HCT116 (cell line): ENCODE measurements around the gene CRTC1. TPM values are rescaled to one million over a fixed set of nuclear protein-coding genes. Genes with fewer than 3 reads are reported as not detected.

ENCODE experiments used
- ATAC-seq: fragments of 200-7000 bp; cut with Tn5 transposase; 2 replicates; pipeline ENCODE4 v1.9.1; 2020; ENCODE audit warnings: mild to moderate bottlenecking, moderate library complexity
- BruUV-seq: library from RNA; stranded (reverse); fragments of 400-500 nt; replicated peaks from 2 replicates; lab custom pipeline; 2021; lab: Mats Ljungman, UMichigan
- CTCF ChIA-PET: fragments of 300-600 bp; sonication (Branson Sonifier 250); formaldehyde crosslinking; loops from one replicate; lab custom pipeline; 2021; ENCODE audit warnings: antibody characterized with exemption; lab: Charles Lee
- POLR2A ChIA-PET: fragments of 300-600, 350-600 bp; sonication (Branson Sonifier 250); formaldehyde crosslinking; loops from one replicate; lab custom pipeline; 2021; ENCODE audit warnings: antibody characterized with exemption; lab: Charles Lee
- RAD21 ChIA-PET, 2 experiments: fragments of 300-600 bp; sonication (Branson Sonifier 250); formaldehyde crosslinking; loops; one replicate each; lab custom pipeline; 2023; ENCODE audit warnings: low total read pairs in 2 of 2; ENCODE audit not compliant: uncharacterized antibody in 2 of 2, unreplicated experiment in 2 of 2, low non-redundant PET in 1 of 2; lab: Charles Lee
- DNase-seq: peaks from one replicate; pipeline ENCODE4 v3.0.0-alpha.2; 2010; ENCODE audit warnings: low read depth, low spot score
- H2AFZ ChIP-seq: fragments of 200-600 bp; shearing (Covaris generic), sonication (generic); 2 replicates; pipeline ENCODE4 v1.6.1; 2017; ENCODE audit warnings: low read depth, mixed run types, mixed read lengths, antibody characterized with exemption, low read length; ENCODE audit not compliant: poor library complexity, severe bottlenecking
- H3K27ac ChIP-seq: 2 replicates; pipeline ENCODE4 v1.5.1; 2012; ENCODE audit warnings: low read depth, low read length
- H3K27me3 ChIP-seq: fragments of 200-600 bp; sonication (generic); 2 replicates; pipeline ENCODE4 v1.6.1; 2016; ENCODE audit warnings: mixed run types, low read length, mixed read lengths; ENCODE audit not compliant: insufficient read depth
- H3K36me3 ChIP-seq, 2 experiments: fragments of 200-500 bp in 1 of 2; fragments of 200-600 bp in 1 of 2; sonication (Bioruptor generic) in 1 of 2; sonication (generic) in 1 of 2; 2 replicates each; pipeline versions ENCODE4 v1.5.1 to v1.6.1; 2014 to 2016; ENCODE audit warnings: low read length in 2 of 2, inconsistent platforms in 1 of 2, mixed read lengths in 1 of 2, mixed run types in 1 of 2; ENCODE audit not compliant: insufficient read depth in 2 of 2, control insufficient read depth in 1 of 2
- H3K4me1 ChIP-seq, 2 experiments: fragments of 200-600 bp in 1 of 2; sonication (generic) in 1 of 2; 2 replicates each; pipeline versions ENCODE4 v1.5.1 to v1.6.1; 2012 to 2017; ENCODE audit warnings: low read length in 2 of 2, inconsistent platforms in 1 of 2, mild to moderate bottlenecking in 1 of 2, mixed read lengths in 1 of 2, mixed run types in 1 of 2, moderate library complexity in 1 of 2; ENCODE audit not compliant: insufficient read depth in 2 of 2, control insufficient read depth in 1 of 2
- H3K4me2 ChIP-seq: fragments of 200-600 bp; sonication (generic); 2 replicates; pipeline ENCODE4 v1.6.1; 2017; ENCODE audit warnings: mixed run types, low read length, mixed read lengths
- H3K4me3 ChIP-seq, 2 experiments: fragments of 200-600 bp in 1 of 2; sonication (generic) in 1 of 2; replicated peaks in 1 of 2; 2 replicates each; pipeline ENCODE4 v1.5.1; 2011 to 2016; ENCODE audit warnings: low read length in 2 of 2, control low read depth in 1 of 2, low read depth in 1 of 2, mild to moderate bottlenecking in 1 of 2, mixed read lengths in 1 of 2, mixed run types in 1 of 2
- H3K79me2 ChIP-seq: fragments of 200-600 bp; sonication (generic); 2 replicates; pipeline ENCODE4 v1.6.1; 2017; ENCODE audit warnings: mild to moderate bottlenecking, mixed run types, low read length, moderate library complexity, mixed read lengths; ENCODE audit not compliant: insufficient read depth
- H3K9ac ChIP-seq: fragments of 200-600 bp; sonication (generic); 2 replicates; pipeline ENCODE4 v1.6.1; 2016; ENCODE audit warnings: low read length, mixed read lengths
- H3K9me2 ChIP-seq: fragments of 200-600 bp; sonication (generic), shearing (Covaris generic); 2 replicates; pipeline ENCODE4 v1.6.1; 2017; ENCODE audit warnings: mixed run types, mild to moderate bottlenecking, moderate library complexity; ENCODE audit not compliant: insufficient read depth
- H3K9me3 ChIP-seq, 2 experiments: fragments of 200-500 bp in 1 of 2; fragments of 200-600 bp in 1 of 2; sonication (Bioruptor generic) in 1 of 2; sonication (generic) in 1 of 2; 2 replicates each; pipeline ENCODE4 v1.6.1; 2014 to 2017; ENCODE audit warnings: low read length in 2 of 2, mixed read lengths in 2 of 2, inconsistent platforms in 1 of 2, low read depth in 1 of 2, mild to moderate bottlenecking in 1 of 2, mixed run types in 1 of 2, moderate library complexity in 1 of 2; ENCODE audit not compliant: control insufficient read depth in 1 of 2, insufficient read depth in 1 of 2
- H4K20me1 ChIP-seq: fragments of 200-600 bp; sonication (generic), shearing (Covaris generic); 2 replicates; pipeline ENCODE4 v1.6.1; 2017; ENCODE audit warnings: mixed run types, mild to moderate bottlenecking, moderate library complexity; ENCODE audit not compliant: insufficient read depth
- CBX3 ChIP-seq: IDR thresholded peaks from 2 replicates; pipeline ENCODE4 v1.6.1; 2012; ENCODE audit warnings: low read depth
- CEBPB ChIP-seq: IDR thresholded peaks from 2 replicates; pipeline ENCODE4 v1.6.1; 2012; ENCODE audit warnings: low read depth
- ELF1 ChIP-seq: IDR thresholded peaks from 2 replicates; pipeline ENCODE4 v1.6.1; 2012; ENCODE audit warnings: low read depth, borderline replicate concordance
- EZH2 ChIP-seq: fragments of 200-600 bp; sonication (generic); IDR thresholded peaks from 2 replicates; pipeline ENCODE4 v1.6.1; 2017; ENCODE audit warnings: antibody characterized with exemption, mixed run types
- EZH2phosphoT487 ChIP-seq: fragments of 200-600 bp; IDR thresholded peaks from 2 replicates; pipeline ENCODE4 v1.6.1; 2018; ENCODE audit warnings: antibody characterized with exemption, borderline replicate concordance
- FOSL1 ChIP-seq: IDR thresholded peaks from 2 replicates; pipeline ENCODE4 v1.6.1; 2012; ENCODE audit warnings: low read depth
- POLR2A ChIP-seq: IDR thresholded peaks from 2 replicates; pipeline ENCODE4 v1.7.0; 2011; ENCODE audit warnings: borderline replicate concordance; ENCODE audit not compliant: insufficient read depth, insufficient read length; ENCODE audit errors: extremely low read depth
- POLR2AphosphoS5 ChIP-seq: IDR thresholded peaks from 2 replicates; pipeline ENCODE4 v1.6.1; 2011; ENCODE audit warnings: mild to moderate bottlenecking, low read depth, low read length, moderate library complexity
- RAD21 ChIP-seq: IDR thresholded peaks from 2 replicates; pipeline ENCODE4 v1.6.1; 2012; ENCODE audit warnings: low read depth, mild to moderate bottlenecking
- SP1 ChIP-seq: IDR thresholded peaks from 2 replicates; pipeline ENCODE4 v1.6.1; 2012; ENCODE audit warnings: low read depth
- SRF ChIP-seq: IDR thresholded peaks from 2 replicates; pipeline ENCODE4 v1.6.1; 2012; ENCODE audit warnings: low read depth
- TCF7L2 ChIP-seq: IDR thresholded peaks from 2 replicates; pipeline ENCODE4 v1.7.0; 2011; ENCODE audit warnings: borderline replicate concordance, inconsistent platforms; ENCODE audit not compliant: insufficient read depth, insufficient read length; ENCODE audit errors: extremely low read depth
- ZNF274 ChIP-seq: fragments of 200-500 bp; sonication (Bioruptor generic); IDR thresholded peaks from 2 replicates; pipeline ENCODE4 v1.6.1; 2014; ENCODE audit warnings: mild to moderate bottlenecking, low read depth, low read length, inconsistent platforms
- intact Hi-C: fragments of 100-400 bp; cut with micrococcal nuclease; formaldehyde crosslinking; loops from 2 replicates; pipeline ENCODE4 v1.10.0; 2022
- total RNA-seq: library from RNA; stranded (reverse); gene quantifications from one replicate; pipeline ENCODE4 v1.2.1, GENCODE V29; 2021; ENCODE audit not compliant: unreplicated experiment
- TF ChIP-seq, protein P1 (sequence below): IDR thresholded peaks from 2 replicates; pipeline ENCODE4 v1.6.1; 2011; ENCODE audit warnings: mild to moderate bottlenecking, low read length, moderate library complexity; ENCODE audit not compliant: insufficient replicate concordance; ENCODE audit errors: extremely low read depth
- TF ChIP-seq, protein P2 (sequence below): IDR thresholded peaks from 2 replicates; pipeline ENCODE4 v1.6.1; 2012

Gene CRTC1
- total RNA-seq, 1 experiment from 2014 or later = 14.9 TPM

DNA sequence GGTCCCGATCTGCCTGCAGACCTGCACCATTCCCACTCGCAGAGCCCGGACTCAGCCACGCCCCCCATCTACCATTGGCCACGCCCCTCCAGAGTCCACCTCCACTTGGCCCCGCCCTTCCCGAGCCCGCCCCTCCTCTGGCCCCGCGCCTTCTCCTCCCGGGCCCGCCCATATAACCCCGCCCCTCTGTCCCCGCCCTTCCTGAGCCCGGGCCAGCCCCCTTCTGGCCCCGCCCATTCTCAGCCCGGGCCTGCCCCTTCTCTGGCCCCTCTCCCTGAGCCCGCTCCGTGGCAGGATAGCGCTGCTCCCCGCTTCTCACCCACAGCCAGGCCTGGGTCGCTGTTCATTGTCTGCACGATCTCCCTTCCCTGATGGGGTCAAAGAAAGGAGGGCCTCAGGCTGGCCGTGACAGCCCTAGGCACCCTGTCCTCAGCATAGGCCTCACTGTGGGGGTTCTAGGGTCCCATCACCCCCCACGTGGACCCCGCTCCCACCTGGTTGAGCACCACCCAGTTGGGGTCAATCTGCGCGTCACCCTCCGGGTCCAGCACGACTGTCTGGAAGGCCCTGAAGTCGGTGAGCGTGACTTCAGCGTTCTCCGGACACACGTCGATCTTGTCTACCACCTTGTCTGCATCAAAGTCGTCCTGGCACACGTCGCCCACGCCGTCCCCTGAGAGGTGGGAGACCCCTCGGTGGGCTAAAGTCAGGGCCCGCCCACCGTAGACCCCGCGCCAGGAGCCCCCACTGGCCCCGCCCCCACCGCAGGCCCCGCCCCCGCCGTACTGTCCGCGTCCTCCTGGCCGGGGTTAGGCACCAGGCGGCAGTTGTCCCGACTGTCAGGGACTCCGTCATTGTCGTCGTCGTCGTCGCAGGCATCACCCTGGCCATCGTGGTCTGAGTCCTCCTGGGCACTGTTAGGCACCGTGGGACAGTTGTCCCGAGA is 102.0 kb downstream of the CRTC1 start:
- CTCF ChIA-PET = no interaction called here
- no peaks in the 10 kb centered on the region for H3K27me3 ChIP-seq

DNA sequence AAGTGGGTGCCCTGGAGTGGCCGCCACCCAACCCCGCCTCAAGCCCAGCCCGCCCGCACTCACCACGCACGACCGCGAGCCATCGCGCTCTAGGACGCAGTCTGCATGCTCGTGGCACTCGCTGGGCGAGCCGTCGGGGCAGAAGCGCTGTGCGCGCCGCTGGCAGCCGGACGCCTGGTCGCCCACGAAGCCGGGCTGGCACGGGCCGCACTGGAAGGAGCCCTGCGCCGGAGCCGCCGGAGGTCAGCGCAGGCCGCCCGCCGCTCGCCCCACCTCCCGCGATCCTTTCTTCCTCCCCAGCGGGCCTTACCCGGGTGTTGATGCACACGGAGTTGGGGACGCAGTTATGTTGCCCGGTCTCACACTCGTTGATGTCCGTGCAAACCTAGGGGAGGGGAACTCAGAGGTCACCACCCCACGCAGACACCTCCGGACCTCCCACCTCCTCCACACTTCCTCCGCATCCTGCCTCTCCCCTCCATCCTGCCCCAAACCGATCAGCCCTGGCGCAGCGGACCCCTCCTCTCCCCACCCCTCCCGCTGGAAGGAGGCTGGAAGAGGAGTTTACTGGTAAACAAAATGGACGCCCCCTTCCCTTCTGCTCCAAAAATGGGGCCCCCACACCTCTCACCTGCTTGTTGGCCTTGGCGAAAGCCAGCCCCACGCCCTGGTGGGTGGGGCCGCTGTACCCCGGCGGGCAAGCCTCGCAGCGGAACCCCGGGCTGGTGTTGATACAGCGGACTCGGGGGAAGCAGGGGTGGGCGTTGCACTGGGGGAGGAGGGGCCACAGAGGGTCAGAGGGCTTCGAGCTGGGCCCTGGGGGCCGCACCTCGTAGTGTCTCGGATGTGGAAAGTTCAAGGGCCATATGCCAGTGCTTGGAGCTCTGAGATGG is 105.3 kb downstream of the CRTC1 start:
- Histone ChIP-seq H3K4me1 (peaks cover 4 to 9% of the 10 kb centered on the region in 2 experiments; a peak in 3 of 4 replicates), H4K20me1 (no peaks in the 10 kb centered on the region), H3K36me3 (no peaks in the 10 kb centered on the region), H3K79me2 (no peaks in the 10 kb centered on the region), H3K9me2 (no peaks in the 10 kb centered on the region), H3K9me3 (no peaks in the 10 kb centered on the region), H3K27me3 (no peaks in the 10 kb centered on the region), H2AFZ (no peak overlapping the region), H3K4me3 (no peak overlapping the region), H3K4me2 (no peak overlapping the region), H3K27ac (no peak overlapping the region; the same call in 1 of the 2 replicates), H3K9ac (no peak overlapping the region)
- DNase-seq (no peak), ATAC-seq (no peak)
- POLR2A ChIA-PET = no interaction called here
- RAD21 ChIA-PET = no interaction called here
- intact Hi-C loops = no loop called here
- CTCF ChIA-PET = no interaction called here
- no TSS peak for BruUV-seq
- TF ChIP-seq, protein P1, sequence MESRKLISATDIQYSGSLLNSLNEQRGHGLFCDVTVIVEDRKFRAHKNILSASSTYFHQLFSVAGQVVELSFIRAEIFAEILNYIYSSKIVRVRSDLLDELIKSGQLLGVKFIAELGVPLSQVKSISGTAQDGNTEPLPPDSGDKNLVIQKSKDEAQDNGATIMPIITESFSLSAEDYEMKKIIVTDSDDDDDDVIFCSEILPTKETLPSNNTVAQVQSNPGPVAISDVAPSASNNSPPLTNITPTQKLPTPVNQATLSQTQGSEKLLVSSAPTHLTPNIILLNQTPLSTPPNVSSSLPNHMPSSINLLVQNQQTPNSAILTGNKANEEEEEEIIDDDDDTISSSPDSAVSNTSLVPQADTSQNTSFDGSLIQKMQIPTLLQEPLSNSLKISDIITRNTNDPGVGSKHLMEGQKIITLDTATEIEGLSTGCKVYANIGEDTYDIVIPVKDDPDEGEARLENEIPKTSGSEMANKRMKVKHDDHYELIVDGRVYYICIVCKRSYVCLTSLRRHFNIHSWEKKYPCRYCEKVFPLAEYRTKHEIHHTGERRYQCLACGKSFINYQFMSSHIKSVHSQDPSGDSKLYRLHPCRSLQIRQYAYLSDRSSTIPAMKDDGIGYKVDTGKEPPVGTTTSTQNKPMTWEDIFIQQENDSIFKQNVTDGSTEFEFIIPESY = no peak
- TF ChIP-seq ELF1 = no peak
- no peak for TF ChIP-seq CBX3
- no peak for TF ChIP-seq FOSL1
- TF ChIP-seq, protein P2, sequence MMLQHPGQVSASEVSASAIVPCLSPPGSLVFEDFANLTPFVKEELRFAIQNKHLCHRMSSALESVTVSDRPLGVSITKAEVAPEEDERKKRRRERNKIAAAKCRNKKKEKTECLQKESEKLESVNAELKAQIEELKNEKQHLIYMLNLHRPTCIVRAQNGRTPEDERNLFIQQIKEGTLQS = no peak
- TF ChIP-seq ZNF274 = no peak
- TF ChIP-seq POLR2AphosphoS5 = no peak
- no peak for TF ChIP-seq SP1
- TF ChIP-seq TCF7L2 = no peak
- no peak for TF ChIP-seq RAD21
- TF ChIP-seq EZH2phosphoT487 = no peak

More for the DNA sequence above, 102.0 kb downstream of the CRTC1 start:
- H3K9me3 ChIP-seq = no peaks in the 10 kb centered on the region
- H3K4me1 ChIP-seq = peaks cover 4 to 9% of the 10 kb centered on the region in 2 experiments; a peak in 3 of 4 replicates
- no peaks in the 10 kb centered on the region for H3K79me2 ChIP-seq
- H3K4me2 ChIP-seq = peak overlapping the region; percentile 68
- H4K20me1 ChIP-seq = no peaks in the 10 kb centered on the region
- peak overlapping the region; percentile 37; the same call in 1 of the 2 replicates for H3K27ac ChIP-seq
- ChIA-PET POLR2A (no interaction called here), RAD21 (no interaction called here)
- DNase-seq (peak; percentile 60), ATAC-seq (peak; percentile 89)
- H2AFZ ChIP-seq = peak overlapping the region; percentile 92
- no peaks in the 10 kb centered on the region for H3K9me2 ChIP-seq
- intact Hi-C loops = no loop called here
- no peaks in the 10 kb centered on the region for H3K36me3 ChIP-seq
- TF ChIP-seq CEBPB = no peak
- TF ChIP-seq POLR2A = no peak
- no peak for TF ChIP-seq SRF
- 0 out of 2 replicates have a peak, but pooled peaks have one; percentile 30 for TF ChIP-seq POLR2AphosphoS5
- TF ChIP-seq EZH2 = no peak
- no peak for TF ChIP-seq ELF1
- no TSS peak for BruUV-seq
- 0 out of 2 replicates have a peak overlapping the region, but pooled peaks have one; percentile 11 for H3K9ac ChIP-seq
- no peak overlapping the region for H3K4me3 ChIP-seq
